ENCODE data around the gene CAST. TPM values are rescaled to one million over a fixed set of nuclear protein-coding genes. Genes with fewer than 3 reads are reported as not detected.

The CAST gene
- total RNA-seq, 1 donor from 2014 or later, result 97.0 TPM

GRCh38 chr5:96655085-96655484, 7.1 kb upstream of the CAST start:
- Mint-ChIP-seq H3K36me3 (ENCODE audit: insufficient read depth) (no peaks in the 10 kb centered on the region), H3K4me1 (ENCODE audit: low read depth) (peaks cover 28% of the 10 kb centered on the region), H3K4me3 (ENCODE audit: low read depth) (no peak overlapping the region), H3K27me3 (no peaks in the 10 kb centered on the region), H3K9me3 (ENCODE audit: low read depth) (no peaks in the 10 kb centered on the region), H3K27ac (no peak overlapping the region)
- TF ChIP-seq CTCF (IDR thresholded peaks at IDR 0.05; ENCODE audit: unreplicated experiment), result no peak
- no peak for DNase-seq (ENCODE audit: low spot score, unreplicated experiment)

- H3K4me1 Mint-ChIP-seq (ENCODE audit: low read depth), result peaks cover 25% of the 10 kb centered on the region
- H3K36me3 Mint-ChIP-seq (ENCODE audit: insufficient read depth), result no peaks in the 10 kb centered on the region
These were observed 6.7 kb upstream of the CAST start for GRCh38 chr5:96655506-96655905.

GRCh38 chr5:96657068-96657467, 5.1 kb upstream of the CAST start:
- Mint-ChIP-seq H3K27ac (no peak overlapping the region), H3K4me1 (ENCODE audit: low read depth) (peaks cover 29% of the 10 kb centered on the region), H3K9me3 (ENCODE audit: low read depth) (no peaks in the 10 kb centered on the region), H3K4me3 (ENCODE audit: low read depth) (no peak overlapping the region), H3K27me3 (no peaks in the 10 kb centered on the region), H3K36me3 (ENCODE audit: insufficient read depth) (no peaks in the 10 kb centered on the region)
- no peak for TF ChIP-seq CTCF (IDR thresholded peaks at IDR 0.05; ENCODE audit: unreplicated experiment)
- no peak for DNase-seq (ENCODE audit: low spot score, unreplicated experiment)

More at GRCh38 chr5:96655506-96655905, 6.7 kb upstream of the CAST start:
- no peaks in the 10 kb centered on the region for H3K9me3 Mint-ChIP-seq (ENCODE audit: low read depth)
- no peak for DNase-seq (ENCODE audit: low spot score, unreplicated experiment)
- no peak overlapping the region for H3K4me3 Mint-ChIP-seq (ENCODE audit: low read depth)
- no peak overlapping the region for H3K27ac Mint-ChIP-seq
- no peak for TF ChIP-seq CTCF (IDR thresholded peaks at IDR 0.05; ENCODE audit: unreplicated experiment)
- H3K27me3 Mint-ChIP-seq, result no peaks in the 10 kb centered on the region

- no peaks in the 10 kb centered on the region for H3K9me3 Mint-ChIP-seq (ENCODE audit: low read depth)
- H3K4me1 Mint-ChIP-seq (ENCODE audit: low read depth), result peaks cover 30% of the 10 kb centered on the region
- H3K36me3 Mint-ChIP-seq (ENCODE audit: insufficient read depth), result no peaks in the 10 kb centered on the region
- no peak overlapping the region for H3K4me3 Mint-ChIP-seq (ENCODE audit: low read depth)
- peak overlapping the region; percentile 73 for H3K27ac Mint-ChIP-seq
- H3K27me3 Mint-ChIP-seq, result no peaks in the 10 kb centered on the region
- TF ChIP-seq CTCF (IDR thresholded peaks at IDR 0.05; ENCODE audit: unreplicated experiment), result no peak
- no peak for DNase-seq (ENCODE audit: low spot score, unreplicated experiment)
These were observed 3.9 kb upstream of the CAST start for GRCh38 chr5:96658272-96658671.

- no peak overlapping the region for H3K27ac Mint-ChIP-seq
- peaks cover 3% of the 10 kb centered on the region for H3K27me3 Mint-ChIP-seq
- no peaks in the 10 kb centered on the region for H3K36me3 Mint-ChIP-seq (ENCODE audit: insufficient read depth)
- peaks cover 32% of the 10 kb centered on the region for H3K4me1 Mint-ChIP-seq (ENCODE audit: low read depth)
- no peak overlapping the region for H3K4me3 Mint-ChIP-seq (ENCODE audit: low read depth)
- no peak for TF ChIP-seq CTCF (IDR thresholded peaks at IDR 0.05; ENCODE audit: unreplicated experiment)
- DNase-seq (ENCODE audit: low spot score, unreplicated experiment), result no peak
- H3K9me3 Mint-ChIP-seq (ENCODE audit: low read depth), result no peaks in the 10 kb centered on the region
These were observed 3.0 kb upstream of the CAST start for GRCh38 chr5:96659170-96659569.
